NT2/D1 (cell line): ENCODE measurements around the gene FPR1.

Experiments
- DNase-seq: peaks from one replicate; pipeline ENCODE4 v3.0.0-alpha.2; 2011; ENCODE audit warnings: low read depth, low spot score
- H3K27me3 ChIP-seq: 2 replicates; pipeline ENCODE4 v1.6.0; 2011; ENCODE audit warnings: mild to moderate bottlenecking; ENCODE audit not compliant: insufficient read length, insufficient read depth
- H3K36me3 ChIP-seq: 2 replicates; pipeline ENCODE4 v1.6.1; 2011; ENCODE audit warnings: mild to moderate bottlenecking, low read length, mixed read lengths; ENCODE audit not compliant: insufficient read depth, insufficient read length
- H3K4me1 ChIP-seq: 2 replicates; pipeline ENCODE4 v1.5.1; 2011; ENCODE audit not compliant: insufficient read depth, insufficient read length
- H3K4me3 ChIP-seq: 2 replicates; pipeline ENCODE4 v1.5.1; 2011; ENCODE audit warnings: low read depth; ENCODE audit not compliant: insufficient read length
- H3K9ac ChIP-seq: 2 replicates; pipeline ENCODE4 v1.6.0; 2011; ENCODE audit warnings: low read depth; ENCODE audit not compliant: insufficient read length
- H3K9me3 ChIP-seq: 2 replicates; pipeline ENCODE4 v1.5.1; 2011; ENCODE audit warnings: mild to moderate bottlenecking, low read length; ENCODE audit not compliant: insufficient read depth
- SUZ12 ChIP-seq: IDR thresholded peaks from 2 replicates; pipeline ENCODE4 v1.6.1; 2011; ENCODE audit not compliant: insufficient read length, insufficient read depth; ENCODE audit errors: extremely low read depth
- YY1 ChIP-seq: IDR thresholded peaks from 2 replicates; pipeline ENCODE4 v1.6.1; 2011; ENCODE audit not compliant: insufficient read length, insufficient read depth
- ZNF274 ChIP-seq: IDR thresholded peaks from 2 replicates; pipeline ENCODE4 v1.6.1; 2011; ENCODE audit warnings: mild to moderate bottlenecking, low read depth, low read length

The FPR1 gene

DNA sequence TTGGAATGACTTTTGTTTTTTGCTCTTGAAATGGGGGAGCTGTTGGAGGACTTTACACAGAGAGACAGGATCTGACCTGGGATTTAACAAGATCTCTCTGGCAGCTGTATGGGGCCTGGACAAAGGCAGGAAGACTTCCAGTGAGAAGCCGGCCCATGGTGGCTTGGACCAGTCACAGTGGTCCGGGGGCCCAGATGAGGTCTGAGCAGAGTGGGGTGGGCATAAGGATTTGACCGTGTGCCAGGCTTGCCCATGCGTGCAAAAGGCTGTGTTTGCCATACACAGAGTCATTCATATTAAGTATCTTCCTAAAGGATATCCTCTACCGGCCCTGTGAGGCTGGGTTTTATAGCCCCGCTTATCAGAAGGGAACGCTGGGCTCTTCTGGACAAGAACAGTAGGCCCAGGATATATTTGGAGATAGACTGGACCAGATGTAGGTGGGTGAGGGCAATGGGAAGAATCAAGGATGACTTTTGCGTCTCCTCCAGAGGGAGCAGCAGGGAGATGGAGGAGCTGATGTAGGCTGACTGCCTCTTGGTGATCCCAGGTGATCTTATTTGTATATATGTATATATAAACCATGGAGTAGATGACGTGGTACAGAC lies 54.4 kb downstream of the FPR1 start:
- Histone ChIP-seq H3K4me3 (no peak overlapping the region), H3K9me3 (no peaks in the 10 kb centered on the region), H3K4me1 (no peaks in the 10 kb centered on the region), H3K27me3 (no peaks in the 10 kb centered on the region), H3K36me3 (peaks cover 88% of the 10 kb centered on the region), H3K9ac (no peak overlapping the region)
- no peak for DNase-seq
- TF ChIP-seq ZNF274 = no peak
- TF ChIP-seq YY1 = no peak
- TF ChIP-seq SUZ12 = no peak

DNA sequence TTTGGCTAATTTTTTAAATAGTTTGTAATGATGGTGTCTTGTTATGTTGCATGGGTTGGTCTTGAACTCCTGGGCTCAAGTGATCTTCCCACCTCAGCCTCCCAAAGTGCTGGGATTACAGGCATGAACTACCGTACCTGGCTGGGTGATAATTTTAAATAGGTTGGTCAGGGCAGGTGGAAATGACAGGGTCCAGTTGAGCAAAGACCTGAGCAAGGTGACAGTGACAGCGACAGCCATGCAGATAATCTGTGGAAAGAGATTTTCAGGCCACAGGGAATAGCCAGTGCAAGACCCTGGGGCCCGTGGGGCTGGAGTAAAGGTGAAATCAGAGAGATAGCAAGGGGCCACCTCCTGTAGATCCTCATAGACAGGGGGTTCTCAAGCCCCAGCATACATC lies 55.1 kb downstream of the FPR1 start:
- Histone ChIP-seq H3K9me3 (no peaks in the 10 kb centered on the region), H3K9ac (no peak overlapping the region), H3K27me3 (no peaks in the 10 kb centered on the region), H3K4me1 (peaks cover 2% of the 10 kb centered on the region), H3K4me3 (no peak overlapping the region), H3K36me3 (peaks cover 84% of the 10 kb centered on the region)
- TF ChIP-seq SUZ12 (no peak), YY1 (no peak), ZNF274 (no peak)
- no peak for DNase-seq
